HG03460 (cell line): ENCODE measurements around the gene SLC49A4.

Source experiments
- ATAC-seq: cut with Tn5 transposase; IDR thresholded peaks from one replicate; pipeline ENCODE4 v1.9.1; 2021; ENCODE audit not compliant: unreplicated experiment

SLC49A4 gene

GRCh38 chr3:122857019-122857418 lies 62.1 kb downstream of the SLC49A4 start:
- no peak for ATAC-seq

- ATAC-seq = no peak
Observed at GRCh38 chr3:122858373-122858772, 63.5 kb downstream of the SLC49A4 start.

DNA sequence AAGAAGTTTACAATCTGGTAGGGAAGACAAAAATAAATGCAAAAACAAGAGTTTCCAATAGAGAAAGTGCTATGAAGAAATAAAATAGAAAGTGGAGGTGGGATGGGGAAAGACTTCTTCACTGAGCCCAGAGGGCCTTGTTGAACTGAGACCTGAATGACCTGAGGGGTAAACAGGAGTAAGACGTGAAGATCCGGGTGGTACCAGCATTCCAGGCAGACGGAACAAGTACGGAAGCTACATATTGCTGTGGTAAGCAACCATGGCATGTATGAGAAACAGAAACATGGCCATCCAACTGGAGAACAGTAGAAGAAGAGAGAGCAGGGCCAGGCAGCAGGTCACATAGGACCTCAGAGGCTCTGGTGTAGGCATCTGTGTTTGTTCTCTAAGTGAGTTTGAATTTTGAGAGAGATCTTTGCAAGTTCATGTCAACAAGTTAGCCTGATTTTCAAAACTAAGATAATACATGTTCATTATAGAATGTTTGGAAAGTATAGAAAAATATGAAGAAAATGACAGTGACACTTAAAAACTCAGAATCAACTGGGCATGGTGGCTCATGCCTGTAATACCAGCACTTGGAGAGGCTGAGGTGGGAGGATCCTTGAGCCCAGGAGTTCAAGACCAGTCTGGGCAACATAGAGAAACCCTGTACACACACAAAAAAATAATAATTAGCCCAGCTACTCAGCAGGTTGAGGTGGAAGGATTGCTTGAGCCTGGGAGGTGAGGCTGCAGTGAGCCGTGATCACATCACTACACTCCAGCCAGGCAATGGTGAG lies 64.3 kb downstream of the SLC49A4 start:
- ATAC-seq = no peak

- ATAC-seq = no peak
Observed at GRCh38 chr3:122862381-122862780, 67.5 kb downstream of the SLC49A4 start.

DNA sequence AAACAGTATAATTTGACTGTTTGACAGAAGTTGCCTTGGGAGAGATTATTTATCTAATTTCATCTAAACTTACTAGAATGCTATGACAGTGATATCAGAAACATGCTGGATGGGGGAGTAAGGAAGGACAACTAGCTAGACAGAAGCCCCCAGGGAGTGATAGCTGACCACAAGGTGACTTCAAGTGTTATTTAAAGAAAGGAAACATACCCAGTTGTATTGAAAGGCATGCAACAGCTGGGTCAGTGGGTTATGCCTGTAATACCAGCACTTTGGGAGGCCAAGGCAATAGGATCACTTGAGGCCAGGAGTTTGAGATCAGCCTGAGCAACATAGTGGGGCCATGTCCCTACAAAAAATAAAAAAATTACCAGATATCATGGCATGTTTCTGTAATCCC lies 69.6 kb downstream of the SLC49A4 start:
- ATAC-seq = no peak

- ATAC-seq = no peak
Observed at GRCh38 chr3:122868322-122868721, 73.5 kb downstream of the SLC49A4 start.

DNA sequence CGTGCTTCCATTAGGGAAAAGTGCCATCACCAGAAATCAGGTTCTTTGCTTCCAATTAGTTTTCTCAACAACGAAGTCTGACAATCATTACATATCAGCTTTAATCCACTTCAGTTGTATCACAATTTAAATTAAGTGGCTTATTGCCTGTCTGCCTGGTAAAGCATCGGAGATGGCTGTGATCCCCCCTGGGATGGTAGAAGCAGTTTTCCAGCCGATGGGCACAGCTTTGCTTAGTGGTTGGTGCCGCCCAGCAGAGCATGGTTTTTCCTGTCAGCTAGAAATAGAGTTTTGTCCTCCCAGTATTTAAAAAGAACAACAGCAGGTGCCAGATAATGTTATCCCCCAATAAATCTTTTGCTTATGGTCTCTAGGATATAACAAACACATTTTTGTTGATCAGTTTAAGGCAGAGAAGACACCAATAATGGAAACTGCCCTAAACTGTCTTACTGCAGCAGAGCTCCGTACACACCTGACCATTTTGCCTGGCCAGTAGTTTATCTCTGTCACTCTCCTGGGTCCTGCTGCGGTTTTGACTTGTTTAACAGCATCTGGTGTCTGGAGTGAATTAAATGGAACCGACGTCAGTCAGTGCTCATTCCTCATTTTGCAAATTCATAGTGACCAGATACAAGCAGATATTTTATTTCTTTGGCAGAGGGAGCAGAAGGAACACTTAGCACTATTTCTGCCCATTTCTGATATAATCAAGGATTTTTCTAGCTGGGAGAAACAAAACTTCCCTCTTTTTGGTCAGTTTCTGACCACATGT lies 79.1 kb downstream of the SLC49A4 start:
- ATAC-seq = no peak

DNA sequence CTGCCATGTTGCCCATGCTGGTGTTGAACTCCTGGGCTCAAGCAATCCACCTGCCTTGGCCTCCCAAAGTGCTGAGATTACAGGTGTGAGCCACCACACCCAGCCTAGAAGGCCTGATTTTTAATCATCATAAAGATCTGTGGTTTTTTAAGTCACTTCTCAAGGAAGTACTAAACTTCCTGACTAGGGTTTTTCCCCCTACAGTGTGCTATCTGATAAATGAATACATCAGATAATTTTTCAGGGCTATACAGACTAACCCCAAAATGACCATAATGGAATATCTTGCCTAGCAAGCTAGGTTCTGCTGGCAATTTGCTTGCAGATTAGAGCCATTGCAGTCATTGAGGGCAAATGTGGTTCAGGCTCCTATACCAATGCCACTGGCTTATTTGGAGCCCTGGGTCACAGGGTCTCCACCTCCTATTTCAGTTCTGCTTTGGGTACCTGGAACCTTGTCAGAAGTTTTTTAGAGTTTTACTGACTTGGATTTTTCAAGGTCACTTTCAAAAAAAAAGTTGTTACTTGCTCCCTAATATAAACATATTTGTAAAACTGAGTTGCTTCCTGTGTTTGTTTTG lies 80.8 kb downstream of the SLC49A4 start:
- ATAC-seq = no peak

DNA sequence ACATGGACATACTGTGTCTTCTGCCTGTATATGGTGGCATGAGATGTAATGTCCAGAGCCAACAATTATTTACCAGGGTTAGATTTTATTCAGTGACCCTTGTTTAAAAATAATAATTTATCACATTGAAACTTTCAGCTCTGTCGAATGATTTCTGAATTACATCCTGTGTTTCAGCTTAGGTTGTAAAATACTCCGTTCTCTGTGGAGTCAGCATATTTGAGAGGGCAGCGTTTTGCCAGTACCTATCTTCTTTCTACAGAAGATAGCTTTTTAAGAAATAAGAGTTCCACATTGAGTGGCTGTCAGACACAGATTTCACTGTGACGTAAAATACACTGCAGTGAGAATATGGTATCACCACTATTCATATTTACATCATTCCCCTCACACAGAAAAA lies 85.3 kb downstream of the SLC49A4 start:
- no peak for ATAC-seq

GRCh38 chr3:122880624-122881023 lies 85.8 kb downstream of the SLC49A4 start:
- no peak for ATAC-seq

GRCh38 chr3:122882361-122882947 lies 87.6 kb downstream of the SLC49A4 start:
- ATAC-seq = no peak

- ATAC-seq = no peak
Observed at GRCh38 chr3:122886251-122886650, 91.4 kb downstream of the SLC49A4 start.

- no peak for ATAC-seq
Observed at GRCh38 chr3:122886946-122887345, 92.1 kb downstream of the SLC49A4 start.

- no peak for ATAC-seq
Observed at GRCh38 chr3:122890077-122890719, 95.3 kb downstream of the SLC49A4 start.

GRCh38 chr3:122890720-122891220 lies 95.9 kb downstream of the SLC49A4 start:
- no peak for ATAC-seq

DNA sequence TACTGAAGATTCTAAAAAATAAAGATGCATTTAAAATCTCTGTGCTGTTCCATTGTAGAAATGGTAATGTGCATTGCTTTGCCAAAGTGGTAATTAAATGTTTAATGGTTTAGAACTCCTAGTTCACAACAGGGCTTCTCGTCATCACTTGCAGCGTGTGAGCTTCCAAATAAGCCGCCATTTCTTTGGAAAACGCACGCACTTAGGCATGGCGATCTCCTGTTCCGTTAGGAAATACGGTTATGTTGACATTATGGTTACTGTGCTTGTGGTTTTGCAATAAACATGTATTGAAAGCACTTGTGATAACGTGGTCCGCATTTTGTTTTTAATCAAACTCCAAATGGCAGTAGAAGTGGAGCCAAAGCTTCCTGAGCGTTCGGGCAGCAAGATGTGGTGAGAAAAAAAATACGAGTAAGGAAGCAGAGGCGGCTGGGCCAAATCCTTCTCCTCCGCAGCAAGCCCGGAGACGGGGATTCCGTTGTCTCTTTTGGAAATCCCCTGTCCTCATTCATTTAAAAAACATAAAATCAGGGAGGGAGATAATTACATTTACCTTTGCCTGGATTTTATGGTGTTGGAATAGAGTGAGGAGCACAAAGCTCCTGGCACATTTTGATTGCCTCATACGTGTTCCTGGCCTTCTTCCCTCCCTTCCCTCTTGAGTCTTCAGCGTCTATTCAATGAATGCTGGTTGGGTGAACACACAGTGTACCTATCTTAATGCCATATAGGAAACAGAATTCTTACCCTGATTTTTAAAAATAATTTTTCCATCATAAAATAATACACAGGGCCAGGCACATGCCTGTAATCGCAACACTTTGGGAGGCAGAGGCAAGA lies 97.5 kb downstream of the SLC49A4 start:
- no peak for ATAC-seq

- no peak for ATAC-seq
Observed at GRCh38 chr3:122893282-122893681, 98.4 kb downstream of the SLC49A4 start.

- ATAC-seq = no peak
Observed at GRCh38 chr3:122893754-122894668, 99.1 kb downstream of the SLC49A4 start.

DNA sequence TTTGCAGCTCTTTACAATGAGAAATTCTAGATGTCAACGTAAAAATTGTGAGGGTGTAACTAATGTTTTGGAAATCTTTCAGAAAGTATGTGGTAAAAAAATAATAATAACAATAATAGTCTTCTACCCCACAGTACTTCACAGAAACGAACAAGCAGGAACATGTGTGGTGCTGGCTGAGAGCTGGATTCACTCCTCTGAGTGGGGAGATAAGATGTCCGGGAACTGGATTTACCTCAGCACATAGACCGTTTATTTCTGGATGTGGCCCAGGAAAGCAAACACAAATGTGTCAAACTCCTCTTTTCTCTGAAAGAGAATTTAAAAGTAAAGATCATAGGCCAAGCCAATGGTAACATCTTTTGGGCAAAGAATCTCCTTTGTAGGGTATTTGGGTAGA lies 103.4 kb downstream of the SLC49A4 start:
- ATAC-seq = no peak
